ENCODE results near the gene NOP53.
A peak's percentile ranks its signal among the peaks of the same experiment; 100 is the strongest.
"Not testable (repeated sequence)": the region's sequence is repeated elsewhere in the genome, so short reads cannot be mapped to it uniquely, and the experiment has no call there.

Gene NOP53

DNA sequence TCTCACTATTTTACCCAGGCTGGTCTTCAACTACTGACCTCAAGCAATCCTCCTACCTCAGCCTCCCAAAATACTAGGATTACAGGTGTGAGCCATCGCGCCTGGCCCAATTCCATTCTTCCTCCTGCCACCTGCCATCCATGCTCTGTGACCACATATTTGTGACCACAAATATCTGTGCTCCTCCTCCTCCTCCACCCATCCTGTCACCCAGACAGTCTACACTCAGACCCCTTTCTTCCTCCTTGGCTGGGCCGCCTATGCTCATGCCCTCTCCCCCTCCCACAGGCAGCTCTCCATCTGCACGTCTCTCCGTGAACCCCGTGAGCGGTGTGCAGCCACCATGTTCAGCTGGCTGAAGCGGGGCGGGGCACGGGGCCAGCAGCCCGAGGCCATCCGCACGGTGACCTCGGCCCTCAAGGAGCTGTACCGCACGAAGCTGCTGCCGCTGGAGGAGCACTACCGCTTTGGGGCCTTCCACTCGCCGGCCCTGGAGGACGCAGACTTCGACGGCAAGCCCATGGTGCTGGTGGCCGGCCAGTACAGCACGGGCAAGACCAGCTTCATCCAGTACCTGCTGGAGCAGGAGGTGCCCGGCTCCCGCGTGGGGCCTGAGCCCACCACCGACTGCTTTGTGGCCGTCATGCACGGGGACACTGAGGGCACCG is 28.9 kb upstream of the NOP53 start:
- no peaks in the 10 kb centered on the region for H3K27me3 ChIP-seq (ENCODE audit: insufficient read depth, low read depth, severe bottlenecking)
- DNase-seq: no peak
- peaks cover 13% of the 10 kb centered on the region for H3K9me3 ChIP-seq (ENCODE audit: severe bottlenecking)
- H3K36me3 ChIP-seq: no peaks in the 10 kb centered on the region
- TF ChIP-seq, protein P1, sequence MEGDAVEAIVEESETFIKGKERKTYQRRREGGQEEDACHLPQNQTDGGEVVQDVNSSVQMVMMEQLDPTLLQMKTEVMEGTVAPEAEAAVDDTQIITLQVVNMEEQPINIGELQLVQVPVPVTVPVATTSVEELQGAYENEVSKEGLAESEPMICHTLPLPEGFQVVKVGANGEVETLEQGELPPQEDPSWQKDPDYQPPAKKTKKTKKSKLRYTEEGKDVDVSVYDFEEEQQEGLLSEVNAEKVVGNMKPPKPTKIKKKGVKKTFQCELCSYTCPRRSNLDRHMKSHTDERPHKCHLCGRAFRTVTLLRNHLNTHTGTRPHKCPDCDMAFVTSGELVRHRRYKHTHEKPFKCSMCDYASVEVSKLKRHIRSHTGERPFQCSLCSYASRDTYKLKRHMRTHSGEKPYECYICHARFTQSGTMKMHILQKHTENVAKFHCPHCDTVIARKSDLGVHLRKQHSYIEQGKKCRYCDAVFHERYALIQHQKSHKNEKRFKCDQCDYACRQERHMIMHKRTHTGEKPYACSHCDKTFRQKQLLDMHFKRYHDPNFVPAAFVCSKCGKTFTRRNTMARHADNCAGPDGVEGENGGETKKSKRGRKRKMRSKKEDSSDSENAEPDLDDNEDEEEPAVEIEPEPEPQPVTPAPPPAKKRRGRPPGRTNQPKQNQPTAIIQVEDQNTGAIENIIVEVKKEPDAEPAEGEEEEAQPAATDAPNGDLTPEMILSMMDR (IDR thresholded peaks at IDR 0.05; ENCODE audit: low read depth, low read length): no peak
- no peak overlapping the region for H3K27ac ChIP-seq
- H3K4me3 ChIP-seq (ENCODE audit: low read depth, low read length): no peak overlapping the region

DNA sequence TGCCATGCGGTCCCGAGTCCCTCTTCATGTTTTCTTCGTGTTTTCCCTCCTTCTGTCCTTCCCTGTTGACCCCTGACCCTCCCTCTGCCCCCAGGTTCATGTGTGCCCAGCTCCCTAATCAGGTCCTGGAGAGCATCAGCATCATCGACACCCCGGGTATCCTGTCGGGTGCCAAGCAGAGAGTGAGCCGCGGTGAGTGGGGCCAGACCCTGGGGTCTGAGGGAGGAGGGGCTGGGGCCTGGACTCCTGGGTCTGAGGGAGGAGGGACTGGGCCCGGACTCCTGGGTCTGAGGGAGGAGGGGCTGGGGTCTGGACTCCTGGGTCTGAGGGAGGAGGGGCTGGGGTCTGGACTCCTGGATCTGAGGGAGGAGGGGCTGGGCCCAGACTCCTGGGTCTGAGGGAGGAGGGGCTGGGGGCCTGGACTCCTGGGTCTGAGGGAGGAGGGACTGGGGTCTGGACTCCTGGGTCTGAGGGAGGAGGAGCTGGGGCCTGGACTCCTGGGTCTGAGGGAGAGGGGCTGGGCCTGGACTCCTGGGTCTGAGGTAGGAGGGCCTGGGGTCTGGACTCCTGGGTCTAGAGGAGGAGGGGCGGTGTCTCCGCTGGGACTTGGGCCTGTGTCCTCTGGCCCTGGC is 26.8 kb upstream of the NOP53 start:
- Histone ChIP-seq H3K9me3 (ENCODE audit: severe bottlenecking) (peaks cover 13% of the 10 kb centered on the region), H3K27ac (peak overlapping the region; percentile 70)
- H3K27me3 ChIP-seq (ENCODE audit: insufficient read depth, low read depth, severe bottlenecking); DNase-seq; H3K4me3 ChIP-seq (ENCODE audit: low read depth, low read length); H3K36me3 ChIP-seq: not testable (repeated sequence)

DNA sequence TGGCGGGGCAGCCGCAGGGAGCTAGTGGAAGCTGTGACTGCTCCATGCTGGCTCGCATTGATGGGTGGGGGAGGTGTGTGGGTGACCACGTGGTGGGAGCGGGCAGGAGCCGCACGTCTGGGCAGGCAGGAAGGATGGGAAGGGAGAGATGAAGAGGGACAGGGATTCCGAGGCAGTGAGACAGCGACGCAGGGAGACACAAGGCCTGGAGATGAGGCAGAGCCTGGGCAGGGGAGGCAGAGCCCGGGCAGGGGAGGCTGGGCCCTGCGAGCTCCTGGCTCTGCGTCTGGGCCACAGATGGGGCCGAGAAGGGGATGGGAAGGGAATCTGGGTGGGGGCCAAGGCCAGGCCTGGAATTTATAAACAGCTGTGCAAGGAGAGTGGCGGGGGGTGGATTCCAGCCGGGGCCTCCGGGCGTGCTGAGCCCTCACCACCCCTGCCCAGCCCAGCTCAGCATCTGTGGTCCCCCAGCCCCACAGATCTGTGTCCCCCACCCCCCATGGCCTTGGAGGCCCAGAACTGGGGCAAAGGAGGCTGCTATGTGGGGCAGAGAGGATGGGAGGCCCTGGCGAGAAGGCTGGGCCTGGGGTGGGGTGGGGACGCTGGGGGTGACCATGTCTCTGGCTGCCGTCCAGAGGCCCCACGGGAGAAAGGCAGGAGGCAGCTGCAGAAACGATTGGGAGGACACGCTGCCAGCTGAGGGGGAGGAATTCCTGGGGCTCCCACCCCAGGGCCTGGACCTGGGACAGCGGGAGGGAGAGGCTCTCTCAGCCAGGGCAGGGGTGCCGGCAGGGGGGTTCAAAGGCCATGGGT is 26.1 kb upstream of the NOP53 start:
- no peaks in the 10 kb centered on the region for H3K27me3 ChIP-seq (ENCODE audit: insufficient read depth, low read depth, severe bottlenecking)
- no peaks in the 10 kb centered on the region for H3K36me3 ChIP-seq
- peak; percentile 81 for DNase-seq
- H3K9me3 ChIP-seq (ENCODE audit: severe bottlenecking): peaks cover 9% of the 10 kb centered on the region
- peak overlapping the region; percentile 10; the same call in 1 of the 2 replicates for H3K4me3 ChIP-seq (ENCODE audit: low read depth, low read length)
- H3K27ac ChIP-seq: peak overlapping the region; percentile 70
- TF ChIP-seq, protein P1 (IDR thresholded peaks at IDR 0.05; ENCODE audit: low read depth, low read length): no peak

DNA sequence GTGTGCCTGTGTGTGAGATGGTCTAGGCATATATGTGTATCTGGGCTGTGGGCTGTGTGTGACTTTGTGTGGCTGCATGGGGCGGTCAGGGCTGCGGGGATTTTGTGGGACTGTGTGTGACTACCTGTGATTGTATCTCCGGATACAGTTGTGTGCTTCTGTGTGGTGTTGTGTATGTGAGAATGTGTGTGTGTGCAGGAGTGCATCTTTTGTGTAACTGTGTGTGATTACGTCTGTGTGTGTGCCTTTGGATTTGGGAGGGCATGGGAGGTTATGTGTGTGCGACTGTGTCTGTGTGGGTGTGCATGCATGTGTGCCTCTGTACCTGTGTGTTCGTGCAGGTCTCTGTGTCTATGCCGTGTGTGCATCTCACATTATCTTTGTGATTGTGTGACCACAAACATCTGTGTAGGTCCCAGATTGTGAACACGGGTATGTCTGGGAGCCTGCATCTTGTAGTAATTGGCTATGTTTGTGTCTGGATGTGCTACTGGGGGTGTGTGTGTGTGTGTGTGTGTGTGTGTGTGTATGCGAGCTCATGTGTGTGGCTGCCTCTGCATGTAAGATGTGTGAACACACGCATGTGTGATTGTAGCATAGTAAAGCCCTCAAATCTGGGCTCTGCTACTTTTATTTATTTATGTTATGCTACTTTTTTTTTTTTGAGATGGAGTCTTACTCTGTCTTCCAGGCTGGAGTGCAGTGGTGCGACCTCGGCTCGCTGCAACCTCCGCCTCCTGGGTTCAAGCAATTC is 24.5 kb upstream of the NOP53 start:
- H3K36me3 ChIP-seq: no peaks in the 10 kb centered on the region
- no peak overlapping the region for H3K4me3 ChIP-seq (ENCODE audit: low read depth, low read length)
- no peaks in the 10 kb centered on the region for H3K9me3 ChIP-seq (ENCODE audit: severe bottlenecking)
- no peak overlapping the region for H3K27ac ChIP-seq
- H3K27me3 ChIP-seq (ENCODE audit: insufficient read depth, low read depth, severe bottlenecking): no peaks in the 10 kb centered on the region
- DNase-seq: no peak
- TF ChIP-seq, protein P1 (IDR thresholded peaks at IDR 0.05; ENCODE audit: low read depth, low read length): no peak

DNA sequence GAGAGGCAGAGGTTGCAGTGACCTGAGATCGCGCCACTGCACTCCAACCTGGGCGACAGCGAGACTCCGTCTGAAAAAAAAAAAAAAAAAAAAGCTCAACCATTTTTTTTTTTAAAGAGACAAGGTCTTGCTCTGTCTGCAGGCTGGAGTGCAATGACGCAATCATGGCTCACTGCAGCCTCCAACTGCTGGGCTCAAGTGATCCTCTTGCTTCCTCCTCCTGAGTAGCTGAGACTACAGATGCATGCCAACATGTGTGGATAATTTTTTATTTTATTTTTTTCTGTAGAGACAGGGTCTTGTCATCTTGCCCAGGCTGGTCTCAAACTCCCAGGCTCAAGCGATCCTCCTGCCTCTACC is 21.8 kb upstream of the NOP53 start:
- TF ChIP-seq, protein P1 (IDR thresholded peaks at IDR 0.05; ENCODE audit: low read depth, low read length): no peak
- Histone ChIP-seq H3K27me3 (ENCODE audit: insufficient read depth, low read depth, severe bottlenecking) (no peaks in the 10 kb centered on the region), H3K4me3 (ENCODE audit: low read depth, low read length) (no peak overlapping the region; the same call in 1 of the 2 replicates), H3K27ac (no peak overlapping the region; the same call in 1 of the 2 replicates), H3K36me3 (no peaks in the 10 kb centered on the region), H3K9me3 (ENCODE audit: severe bottlenecking) (no peaks in the 10 kb centered on the region)
- DNase-seq: peak; percentile 38
